Hematopoietic multipotent progenitor cell treated with erythropoietin and hydrocortisone succinate and interleukin-3 and kit ligand, for 17 days (in vitro differentiated cells): ENCODE data around the gene MCM7.
A peak's percentile ranks its signal among the peaks of the same experiment; 100 is the strongest.

Source experiments
- DNase-seq: peaks from one replicate; pipeline ENCODE4 v3.0.0-alpha.2; 2015; ENCODE audit warnings: low spot score

The MCM7 gene

GRCh38 chr7:100122568-100122967 is 21.4 kb upstream of the MCM7 start:
- DNase-seq: peak; percentile 78

GRCh38 chr7:100122067-100122466 is 20.9 kb upstream of the MCM7 start:
- no peak for DNase-seq

GRCh38 chr7:100120733-100121036 is 19.5 kb upstream of the MCM7 start:
- peak; percentile 36 for DNase-seq

GRCh38 chr7:100119970-100120732 is 19.0 kb upstream of the MCM7 start:
- DNase-seq: peak; percentile 72

GRCh38 chr7:100119072-100119969 is 18.1 kb upstream of the MCM7 start, which contains the start of the genes CNPY4 and TAF6:
CNPY4 (plus strand) TSS chr7:100119634; CDS start chr7:100119745, 111 bp downstream.
TAF6 (minus strand) TSS chr7:100119358; CDS start chr7:100114209, 5,149 bp downstream.
- peak; percentile 98 for DNase-seq

GRCh38 chr7:100118388-100119071 is 17.3 kb upstream of the MCM7 start:
- no peak for DNase-seq

GRCh38 chr7:100115026-100115425 is 13.8 kb upstream of the MCM7 start:
- DNase-seq: no peak

GRCh38 chr7:100111914-100112313 is 10.7 kb upstream of the MCM7 start:
- no peak for DNase-seq

- no peak for DNase-seq
Observed at GRCh38 chr7:100111156-100111555, 10.0 kb upstream of the MCM7 start.

- DNase-seq: no peak
Observed at GRCh38 chr7:100109521-100110163, 8.4 kb upstream of the MCM7 start.

GRCh38 chr7:100107890-100108289 is 6.7 kb upstream of the MCM7 start:
- DNase-seq: no peak

GRCh38 chr7:100107125-100107737 is 6.0 kb upstream of the MCM7 start:
- DNase-seq: no peak

GRCh38 chr7:100106633-100107032 is 5.4 kb upstream of the MCM7 start:
- DNase-seq: no peak

GRCh38 chr7:100105534-100105933 is 4.3 kb upstream of the MCM7 start:
- no peak for DNase-seq

GRCh38 chr7:100102950-100103840 is 2.0 kb upstream of the MCM7 start:
- DNase-seq: no peak

GRCh38 chr7:100100420-100101015 is 679 bp downstream of the MCM7 start:
- DNase-seq: peak; percentile 92

GRCh38 chr7:100099452-100099851 is 1.7 kb downstream of the MCM7 start:
- DNase-seq: no peak

GRCh38 chr7:100098913-100099312 is 2.3 kb downstream of the MCM7 start:
- no peak for DNase-seq

GRCh38 chr7:100095704-100096103 is 5.5 kb downstream of the MCM7 start:
- DNase-seq: no peak

GRCh38 chr7:100095289-100095688 is 5.9 kb downstream of the MCM7 start:
- no peak for DNase-seq
